OCI-LY3 (cell line): ENCODE measurements around the gene CXCL3.

Experiments
- EZH2phosphoT487 ChIP-seq: fragments of 200-600 bp; shearing (Covaris generic); IDR thresholded peaks from 2 replicates; pipeline ENCODE4 v1.6.1; 2018; ENCODE audit warnings: antibody characterized with exemption, mixed run types, low read depth
- TF ChIP-seq, protein P1 (sequence below): fragments of 200-600, 300-600 bp; sonication (generic); IDR thresholded peaks from 2 replicates; pipeline ENCODE4 v1.5.1; 2014; ENCODE audit warnings: antibody characterized with exemption, low read length, low read depth

DNA sequence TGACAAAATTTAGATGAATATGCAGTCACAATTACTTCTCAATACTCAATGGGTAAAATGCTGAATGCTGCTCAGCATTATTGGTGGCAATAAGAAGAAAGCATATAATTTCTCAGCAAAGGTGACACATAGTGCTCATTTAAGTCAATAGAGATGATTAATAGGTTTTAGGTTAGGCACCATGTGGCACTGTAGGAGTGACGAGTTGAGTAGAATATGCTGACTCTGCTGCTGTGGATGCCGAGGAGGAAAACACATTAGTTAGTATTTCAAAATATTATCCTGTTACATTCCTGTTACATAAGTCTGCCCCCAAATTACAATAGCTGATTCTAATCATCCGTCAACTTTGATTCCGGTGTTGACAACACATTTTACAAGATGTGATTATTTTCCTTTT lies 26.4 kb downstream of the CXCL3 start:
- TF ChIP-seq, protein P1, sequence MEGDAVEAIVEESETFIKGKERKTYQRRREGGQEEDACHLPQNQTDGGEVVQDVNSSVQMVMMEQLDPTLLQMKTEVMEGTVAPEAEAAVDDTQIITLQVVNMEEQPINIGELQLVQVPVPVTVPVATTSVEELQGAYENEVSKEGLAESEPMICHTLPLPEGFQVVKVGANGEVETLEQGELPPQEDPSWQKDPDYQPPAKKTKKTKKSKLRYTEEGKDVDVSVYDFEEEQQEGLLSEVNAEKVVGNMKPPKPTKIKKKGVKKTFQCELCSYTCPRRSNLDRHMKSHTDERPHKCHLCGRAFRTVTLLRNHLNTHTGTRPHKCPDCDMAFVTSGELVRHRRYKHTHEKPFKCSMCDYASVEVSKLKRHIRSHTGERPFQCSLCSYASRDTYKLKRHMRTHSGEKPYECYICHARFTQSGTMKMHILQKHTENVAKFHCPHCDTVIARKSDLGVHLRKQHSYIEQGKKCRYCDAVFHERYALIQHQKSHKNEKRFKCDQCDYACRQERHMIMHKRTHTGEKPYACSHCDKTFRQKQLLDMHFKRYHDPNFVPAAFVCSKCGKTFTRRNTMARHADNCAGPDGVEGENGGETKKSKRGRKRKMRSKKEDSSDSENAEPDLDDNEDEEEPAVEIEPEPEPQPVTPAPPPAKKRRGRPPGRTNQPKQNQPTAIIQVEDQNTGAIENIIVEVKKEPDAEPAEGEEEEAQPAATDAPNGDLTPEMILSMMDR: no peak
- no peak for TF ChIP-seq EZH2phosphoT487
